GM19452 (cell line): Measurements from ENCODE around the gene AKAP8.
"Not testable (repeated sequence)": the region's sequence is repeated elsewhere in the genome, so short reads cannot be mapped to it uniquely, and the experiment has no call there.

Source experiments
- ATAC-seq: cut with Tn5 transposase; IDR thresholded peaks from one replicate; pipeline ENCODE4 v1.9.1; 2021; ENCODE audit not compliant: unreplicated experiment

AKAP8 gene

DNA sequence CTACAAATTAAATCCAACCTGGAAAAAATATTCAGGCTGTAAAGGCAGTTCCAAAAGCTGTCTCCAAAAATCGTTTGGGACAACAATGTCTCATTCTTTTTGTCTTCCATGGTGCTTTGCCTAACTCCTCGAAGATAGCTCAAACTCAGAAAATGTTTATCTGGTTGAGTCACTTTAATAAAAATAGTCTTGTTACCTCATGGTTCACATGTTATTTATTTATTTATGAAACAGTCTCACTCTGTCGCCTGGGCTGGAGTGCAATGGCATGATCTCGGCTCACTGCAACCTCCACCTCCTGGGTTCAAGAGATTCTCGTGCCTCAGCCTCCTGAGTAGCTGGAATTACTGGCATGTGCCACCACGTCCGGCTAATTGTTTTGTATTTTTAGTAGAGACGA is 42.4 kb downstream of the AKAP8 start:
- ATAC-seq = no peak

DNA sequence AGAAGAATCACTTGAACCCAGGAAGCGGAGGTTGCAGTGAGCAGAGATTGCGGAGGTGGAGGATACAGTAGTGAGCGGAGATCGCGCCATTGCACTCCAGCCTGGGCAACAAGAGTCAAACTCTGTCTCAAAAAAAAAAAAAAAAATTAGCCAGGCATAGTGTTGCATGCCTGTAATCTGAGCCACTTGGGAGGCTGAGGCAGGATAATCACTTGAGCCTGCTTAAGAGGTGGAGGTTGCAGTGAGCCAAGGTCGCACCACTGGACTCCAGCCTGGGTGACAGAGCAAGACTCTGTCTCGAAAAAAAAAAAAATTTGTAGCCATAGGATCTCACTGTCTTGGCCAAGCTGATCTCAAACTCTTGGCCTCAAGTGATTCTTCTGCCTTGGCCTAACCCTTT is 43.6 kb downstream of the AKAP8 start:
- ATAC-seq = not testable (repeated sequence)

DNA sequence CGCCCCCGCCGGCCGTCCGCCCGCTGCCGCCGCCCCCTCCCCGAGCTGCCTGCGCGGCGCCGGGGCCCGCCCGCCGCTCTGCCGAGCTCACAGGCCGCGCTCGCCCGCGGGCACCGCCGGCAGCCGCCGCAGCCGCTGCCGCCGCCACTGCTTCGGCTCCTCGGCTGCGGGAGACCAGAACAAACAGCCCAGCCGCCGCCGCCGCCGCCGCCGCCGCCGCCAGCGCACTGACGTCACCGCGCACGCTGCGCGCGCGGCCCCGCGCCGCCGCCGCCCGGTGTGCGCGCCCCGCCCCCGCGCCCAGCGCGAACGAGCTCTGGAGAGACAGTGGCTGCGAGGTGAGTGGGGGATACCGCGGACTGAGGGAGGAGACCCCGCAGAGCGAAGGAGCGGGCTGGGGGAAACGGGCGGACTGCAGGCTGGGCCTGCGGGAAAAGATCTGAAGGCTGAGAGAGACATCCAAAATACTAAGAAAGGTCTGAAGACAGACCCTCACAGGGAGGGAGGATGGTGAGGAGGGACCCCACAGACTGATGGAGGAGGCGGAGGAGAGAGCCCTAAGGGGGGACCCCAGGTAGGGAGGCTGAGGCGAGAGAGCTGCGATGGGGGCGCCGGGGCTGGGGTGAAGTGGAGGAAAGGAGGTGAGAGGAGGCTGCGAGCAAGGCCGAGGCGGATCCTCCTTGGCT is 47.1 kb downstream of the AKAP8 start, which contains the start of gene BRD4:
BRD4 (minus strand) TSS at position 229 of the 686 bp plus-strand sequence. CDS start 59,440 bp downstream, outside the sequence.
- ATAC-seq = peak; percentile 54

DNA sequence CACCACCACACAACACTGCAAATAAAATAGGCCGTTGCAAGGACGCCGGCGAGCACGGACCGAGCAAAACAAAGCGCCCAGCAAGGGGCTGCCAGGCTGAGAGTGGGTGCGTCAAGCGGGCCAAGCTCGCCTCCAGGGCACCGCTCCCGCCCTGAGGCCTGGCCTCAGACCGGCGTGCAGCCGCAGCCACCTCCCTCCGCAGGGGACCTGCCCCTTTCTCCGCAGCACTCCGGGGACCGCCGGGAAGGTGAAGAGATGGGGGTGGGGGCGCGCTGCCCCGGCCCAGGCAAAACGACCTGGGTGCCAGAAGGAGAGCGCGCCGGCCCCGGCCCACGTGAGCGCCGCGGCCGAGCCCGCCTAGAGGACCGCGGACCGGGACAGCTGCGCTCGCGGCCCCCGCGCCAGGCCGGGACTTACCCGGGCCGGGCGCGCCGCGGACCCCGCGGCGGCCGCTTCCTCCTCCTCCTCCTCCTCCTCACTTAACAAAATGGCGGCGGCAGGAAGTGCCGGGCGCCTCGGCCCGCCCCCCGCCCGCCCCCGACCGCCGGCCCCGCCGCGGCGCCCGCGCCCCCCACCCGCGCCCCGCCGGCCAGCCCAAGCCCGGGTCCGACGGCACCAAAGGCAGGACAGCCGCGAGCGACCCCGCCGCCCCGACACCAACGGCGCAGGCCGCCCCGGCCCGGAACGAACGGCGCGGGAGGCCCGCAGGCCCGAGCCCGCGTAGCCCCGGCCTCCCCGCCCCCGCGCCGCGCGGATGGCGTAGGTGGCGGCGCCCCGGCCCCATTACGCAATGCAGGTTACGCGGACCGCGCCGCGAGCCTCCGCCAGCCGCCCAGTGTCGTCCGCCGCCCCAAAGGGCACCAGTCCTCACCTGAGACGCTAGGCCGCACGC is 47.9 kb downstream of the AKAP8 start:
- ATAC-seq = peak; percentile 27

DNA sequence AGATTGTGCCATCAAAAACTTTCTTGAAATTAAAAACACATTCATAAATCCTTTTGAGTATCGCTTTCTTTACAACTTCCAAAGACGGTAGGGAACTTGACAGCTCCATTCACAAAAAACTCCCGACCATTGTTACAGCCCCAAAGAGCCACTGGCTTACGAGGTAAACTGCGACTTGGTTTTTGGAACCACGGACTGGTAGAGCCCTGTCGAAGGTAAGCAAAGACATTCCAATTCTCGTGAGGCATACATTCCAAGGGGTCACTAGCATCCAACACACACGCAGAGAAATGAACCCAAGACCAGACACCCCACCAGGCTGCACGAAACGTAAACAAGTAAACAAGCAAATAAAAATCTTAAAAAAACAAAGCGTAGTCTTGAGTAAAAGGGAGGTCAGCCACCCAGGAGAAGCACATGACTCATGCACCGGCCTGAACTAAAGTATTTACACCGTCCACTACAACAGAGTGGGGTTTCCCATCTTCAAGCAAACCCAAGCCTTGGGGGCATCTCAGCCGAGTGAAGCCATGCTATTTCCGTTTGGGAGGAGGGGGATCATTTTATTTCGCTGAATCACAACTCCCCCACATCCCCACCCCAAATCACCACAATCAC is 48.7 kb downstream of the AKAP8 start:
- ATAC-seq = no peak

DNA sequence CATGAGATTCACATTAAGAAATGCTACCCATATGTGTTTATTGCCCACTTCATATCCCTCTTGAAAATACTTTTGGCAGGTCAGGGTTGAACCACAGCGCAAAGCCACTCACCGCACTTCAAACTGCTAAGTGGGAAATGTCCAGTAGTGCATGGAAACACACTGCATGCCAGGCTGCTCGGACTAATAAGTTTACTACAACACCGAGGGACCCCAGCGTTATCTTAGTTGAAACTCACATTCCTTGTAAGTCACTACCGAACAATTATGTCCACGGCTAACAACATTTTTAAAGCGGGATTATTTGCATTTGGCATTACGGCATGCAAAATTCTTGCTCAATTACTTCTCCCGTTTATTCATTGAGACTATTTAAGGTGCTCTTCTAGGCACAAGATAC is 51.3 kb downstream of the AKAP8 start:
- ATAC-seq = no peak

DNA sequence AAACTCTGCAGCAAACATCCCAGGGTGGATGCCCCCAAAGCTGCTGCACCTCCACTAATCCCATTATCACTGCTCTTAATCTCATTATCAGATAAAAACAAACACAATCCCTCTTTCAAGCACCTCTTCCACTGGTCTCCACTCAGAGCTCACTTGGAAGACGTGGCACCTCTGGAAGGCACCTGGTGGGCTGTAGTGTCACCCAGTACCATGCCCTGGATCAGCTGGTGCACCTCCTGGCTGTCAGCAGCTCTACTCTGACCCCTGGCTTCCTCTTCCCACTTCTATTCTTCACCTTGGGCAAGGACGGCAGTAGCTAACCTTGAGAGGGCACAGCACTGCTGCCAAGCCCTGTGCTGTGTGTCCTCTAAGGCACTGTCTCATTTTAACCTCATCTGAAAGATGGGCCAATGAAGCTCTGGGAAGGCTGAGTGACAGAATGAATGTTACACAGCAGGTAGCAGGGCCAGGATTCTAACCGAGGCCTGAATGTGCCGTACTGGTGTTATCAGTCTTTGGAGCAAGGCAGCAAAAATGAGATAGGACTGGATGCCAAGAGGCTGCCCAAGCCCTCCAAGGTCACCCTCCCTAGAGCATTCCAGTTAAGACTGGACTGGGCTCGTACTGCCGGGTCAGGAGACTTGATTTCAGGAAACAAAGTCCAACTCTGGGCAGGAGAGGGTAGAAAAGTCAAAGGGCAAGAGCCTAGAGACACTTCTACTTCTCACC is 54.6 kb downstream of the AKAP8 start:
- no peak for ATAC-seq

DNA sequence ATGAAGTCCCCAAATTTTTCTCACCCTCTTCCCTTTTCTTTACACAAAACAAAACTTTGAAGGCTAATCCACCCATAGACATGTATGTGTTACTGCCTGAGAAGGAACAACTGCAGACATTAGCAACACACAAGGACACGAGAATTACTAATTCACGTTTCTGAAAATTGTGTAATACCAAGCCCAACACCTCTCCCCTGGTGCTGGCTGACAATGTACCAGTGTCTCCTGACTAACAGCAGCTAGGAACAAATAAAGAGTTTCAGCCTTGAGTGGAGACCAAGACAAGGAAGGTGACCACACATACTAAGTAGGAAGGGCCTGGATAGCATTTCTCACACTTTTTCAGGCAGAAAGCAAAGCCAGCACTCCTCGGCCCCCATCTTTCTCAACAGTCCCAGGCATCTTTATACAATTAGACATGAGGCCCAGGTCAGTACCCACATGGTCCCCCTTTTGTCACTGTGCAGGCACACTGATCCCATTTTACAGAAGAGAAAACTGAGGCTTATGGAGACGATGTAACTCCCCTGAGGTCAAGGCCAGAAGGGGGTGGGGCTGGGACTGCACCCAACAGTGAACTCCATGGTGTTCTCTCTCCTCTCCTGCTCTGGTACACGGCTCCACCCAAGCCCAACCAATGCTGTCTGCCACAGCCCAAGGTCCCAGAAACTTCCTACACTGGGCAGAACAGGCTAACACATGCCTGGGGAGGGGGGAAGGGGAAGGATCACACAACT is 55.9 kb downstream of the AKAP8 start:
- no peak for ATAC-seq

DNA sequence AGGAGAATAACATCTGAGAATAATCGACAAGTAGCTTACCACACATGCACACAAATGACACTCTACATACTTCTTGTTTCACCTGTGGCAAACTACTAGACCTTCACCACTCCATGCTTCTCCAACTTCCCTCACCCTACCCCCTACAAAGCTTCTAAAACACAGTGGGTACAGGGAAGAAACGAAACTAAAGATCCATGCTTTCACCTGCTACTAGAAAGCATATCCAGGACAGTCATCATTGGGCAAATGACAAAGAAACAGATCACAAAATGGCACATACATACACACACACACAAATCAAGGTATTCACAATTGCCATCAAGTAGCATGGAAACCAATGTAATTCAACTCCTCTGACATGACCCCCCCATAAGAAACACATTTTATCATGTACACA is 57.8 kb downstream of the AKAP8 start:
- no peak for ATAC-seq

DNA sequence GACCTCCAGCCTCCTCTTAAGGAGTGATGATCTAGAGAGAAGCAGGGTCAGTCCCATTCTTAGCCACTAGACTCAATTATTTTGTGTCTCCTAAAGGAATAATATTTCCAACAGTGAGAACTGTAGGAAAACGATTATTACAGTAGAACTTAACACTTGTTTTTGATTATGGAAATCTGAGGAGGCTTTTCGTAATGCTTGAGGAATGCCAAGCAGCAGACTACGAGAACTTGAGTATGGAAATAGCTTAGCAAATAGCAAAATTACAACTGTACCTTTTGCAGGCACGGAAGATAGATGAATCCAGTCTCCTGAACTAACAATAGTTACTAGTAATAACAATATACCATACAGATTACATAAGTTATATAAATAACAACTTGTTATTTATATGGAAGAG is 59.5 kb downstream of the AKAP8 start:
- no peak for ATAC-seq

DNA sequence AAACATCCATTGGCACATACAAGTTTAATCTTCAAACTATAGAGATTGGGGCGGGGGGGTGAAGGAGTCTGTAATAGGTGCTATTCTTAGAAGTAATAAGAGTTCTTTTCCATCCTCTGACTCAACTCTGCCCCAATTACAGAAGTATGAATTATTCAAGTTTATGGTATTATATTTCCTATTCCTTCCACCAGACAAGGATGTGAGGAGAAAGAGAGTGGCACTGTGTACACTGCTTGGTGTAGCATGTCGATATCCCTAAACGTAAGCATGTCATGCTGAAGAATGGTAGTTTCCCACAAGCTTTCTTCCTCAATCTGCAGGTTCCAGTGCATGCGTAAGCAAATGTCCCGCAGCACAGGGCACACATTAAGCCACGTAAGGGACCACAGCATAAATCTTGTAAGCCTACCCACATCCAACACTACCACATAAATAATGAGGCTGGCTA is 61.3 kb downstream of the AKAP8 start:
- ATAC-seq = no peak

DNA sequence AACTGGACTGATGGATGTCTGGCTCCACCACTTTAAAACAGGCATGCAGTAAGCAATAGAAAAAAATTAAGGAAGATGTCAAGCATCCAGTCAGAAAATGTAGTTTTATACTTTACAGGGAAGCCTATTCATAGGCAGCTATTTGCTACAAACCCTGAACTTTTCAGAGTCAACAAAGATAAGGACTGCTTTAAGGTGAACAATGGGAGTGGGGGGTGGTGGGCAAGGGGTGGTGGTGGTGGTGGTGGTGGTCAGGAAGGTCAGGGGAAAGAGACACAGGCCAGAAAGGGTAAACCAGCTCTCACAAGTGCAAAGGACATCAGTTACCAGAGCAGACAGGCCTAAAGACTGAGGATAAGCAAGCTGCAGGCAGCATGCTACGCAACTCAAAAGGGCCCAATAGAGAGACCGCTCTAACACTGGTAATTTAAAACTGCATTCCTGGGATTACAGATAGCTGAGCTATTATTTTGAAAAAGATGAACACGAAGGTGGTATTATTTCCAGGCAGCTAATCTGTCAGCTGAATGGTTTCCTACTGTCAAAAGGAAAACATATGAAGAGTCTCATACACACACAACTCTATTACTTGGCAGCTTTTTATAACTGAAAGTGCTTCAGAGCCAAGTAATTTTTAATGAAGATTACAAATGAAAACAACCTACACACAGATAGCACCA is 62.1 kb downstream of the AKAP8 start:
- ATAC-seq = no peak

DNA sequence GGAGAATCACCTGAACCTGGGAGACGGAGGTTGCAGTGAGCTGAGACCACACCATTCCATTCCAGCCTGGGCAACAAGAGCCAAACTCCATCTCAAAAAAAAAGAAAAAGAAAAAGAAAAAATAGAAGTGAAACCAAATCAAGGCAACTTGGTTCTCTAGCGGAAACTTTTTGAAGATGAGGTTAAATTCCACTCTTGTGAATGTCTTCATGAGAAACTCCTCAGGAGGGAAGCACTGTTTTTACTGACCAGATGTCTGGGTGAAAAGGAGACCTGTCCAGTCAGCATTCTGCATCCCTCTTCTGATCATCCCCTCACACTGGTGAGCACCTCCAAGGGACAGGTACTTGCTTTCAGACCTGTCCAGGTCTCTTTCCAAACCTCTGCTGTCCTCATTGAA is 63.1 kb downstream of the AKAP8 start:
- no peak for ATAC-seq

DNA sequence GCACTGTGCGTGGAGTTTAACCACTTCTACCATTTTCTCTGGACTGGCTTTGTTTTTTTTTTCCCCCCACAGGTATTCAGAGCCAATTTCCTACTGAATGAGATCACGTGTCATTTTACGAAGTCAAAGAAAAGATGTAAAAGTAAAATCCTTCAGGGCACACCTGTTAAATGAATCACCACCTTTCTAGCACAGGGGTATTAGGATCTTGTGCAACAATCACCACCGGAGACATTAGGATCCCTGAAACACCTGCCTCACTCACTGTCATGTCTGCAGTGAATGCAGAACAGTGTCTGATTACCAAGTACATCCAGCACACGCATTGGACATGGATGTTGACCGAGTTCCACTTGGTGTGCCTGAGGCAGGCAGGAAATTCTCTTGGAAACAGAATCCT is 64.5 kb downstream of the AKAP8 start:
- ATAC-seq = no peak

DNA sequence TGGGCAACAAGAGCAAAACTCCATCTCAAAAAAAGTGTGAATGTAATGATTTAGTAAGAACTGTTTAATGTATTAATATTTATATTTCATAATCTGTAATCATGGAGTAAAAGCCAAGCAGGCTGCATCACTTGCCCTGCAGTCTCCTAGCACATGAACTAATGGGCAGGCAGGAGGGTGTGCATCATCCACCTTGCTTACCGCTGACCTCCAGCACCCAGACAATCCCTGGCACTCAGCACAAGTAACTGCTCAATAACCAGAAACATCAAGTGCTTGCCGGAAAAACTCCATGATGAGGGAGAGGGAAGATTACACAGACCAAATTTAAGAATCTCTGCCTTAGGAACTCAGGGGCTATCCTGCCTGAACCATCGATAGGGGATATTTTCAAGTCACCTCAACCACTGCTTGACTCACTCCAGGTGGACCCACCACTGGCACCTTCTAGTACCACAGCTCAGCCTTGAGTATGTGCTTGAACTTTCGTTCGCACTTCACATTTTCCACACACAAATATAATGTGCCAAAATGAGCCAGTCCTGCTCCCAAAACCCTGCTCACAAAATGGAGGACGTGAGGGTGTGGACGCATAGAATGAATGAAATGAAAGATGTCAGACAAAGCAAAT is 65.8 kb downstream of the AKAP8 start:
- no peak for ATAC-seq

DNA sequence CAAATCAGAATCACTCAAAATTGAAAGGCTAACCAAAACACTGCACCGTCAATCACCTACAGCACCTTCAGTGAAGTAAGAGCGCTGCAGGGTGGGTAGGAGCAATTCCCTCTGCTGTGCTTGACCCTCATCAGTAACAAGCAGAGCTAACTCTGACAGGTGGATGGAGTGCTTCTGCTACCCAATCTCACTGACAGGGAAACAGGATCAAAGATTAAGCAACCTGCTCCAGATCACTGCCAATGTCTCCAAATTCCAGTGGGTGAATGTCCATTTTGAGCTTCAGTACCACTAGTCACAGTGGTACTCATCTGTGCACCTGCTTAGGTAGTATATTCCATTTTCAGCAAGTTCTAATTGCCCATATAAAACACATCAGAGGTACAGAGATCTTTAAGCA is 72.4 kb downstream of the AKAP8 start:
- ATAC-seq = no peak

DNA sequence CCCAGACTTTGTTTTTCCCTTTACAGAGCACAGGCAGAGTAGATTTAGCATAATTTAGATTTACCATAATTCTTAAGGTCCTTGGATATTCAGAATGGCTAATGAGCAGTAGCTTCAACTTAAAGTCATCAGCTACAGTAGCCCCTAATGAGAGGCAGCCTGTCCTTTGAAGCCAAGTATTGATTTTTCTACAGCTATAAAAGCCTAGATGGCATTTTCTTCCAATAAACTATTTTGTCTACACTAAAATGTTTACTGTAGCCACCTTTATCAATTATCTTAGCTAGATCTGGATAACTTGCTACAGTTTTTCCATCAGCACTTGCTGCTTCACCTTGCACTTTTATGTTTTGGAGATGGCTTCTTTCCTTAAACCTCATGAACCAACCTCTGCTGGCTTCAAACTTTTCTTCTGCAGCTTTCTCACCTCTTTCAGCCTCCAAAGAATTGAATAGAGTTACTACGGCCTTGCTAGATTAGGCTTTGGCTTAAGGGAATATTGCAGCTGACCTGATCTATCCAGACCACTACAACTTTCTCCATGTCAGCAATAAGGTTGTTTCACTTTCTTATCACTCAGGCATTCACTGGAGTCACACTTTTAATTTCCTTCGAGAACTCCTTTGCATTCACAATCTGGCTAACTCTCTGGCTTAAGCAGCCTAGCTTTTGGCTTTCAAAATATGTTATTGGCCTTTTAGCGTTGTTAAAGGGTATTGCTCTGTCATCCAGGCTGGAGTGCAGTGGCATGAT is 73.8 kb downstream of the AKAP8 start:
- no peak for ATAC-seq

DNA sequence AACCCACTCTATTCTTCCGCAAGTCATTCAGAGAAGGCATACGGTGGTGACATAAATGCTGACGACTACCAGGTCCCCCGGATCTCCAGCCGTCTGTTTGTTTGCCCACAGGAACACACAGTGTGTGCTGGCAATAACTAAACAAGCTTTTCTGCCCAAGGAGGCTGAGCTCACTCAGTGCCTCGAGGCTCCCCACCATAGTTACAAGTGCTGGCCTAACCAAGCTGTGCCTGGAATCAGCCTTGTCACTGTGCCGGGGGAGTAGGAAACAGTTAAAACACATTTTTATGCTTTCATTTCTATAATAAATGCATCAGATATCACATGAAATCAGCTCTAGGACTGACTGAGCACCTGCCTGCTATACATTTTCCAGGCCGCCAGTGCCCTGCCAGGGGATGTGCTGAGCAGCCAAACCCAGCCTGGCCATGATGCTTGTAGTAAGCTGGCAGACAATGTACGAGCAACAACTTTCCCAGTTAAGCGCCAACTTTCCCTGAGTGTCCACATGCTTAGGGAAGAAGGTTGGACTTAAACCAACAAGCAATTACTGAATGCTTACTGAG is 75.4 kb downstream of the AKAP8 start:
- no peak for ATAC-seq
